ENCODE data around the gene SOBP.

The SOBP gene

DNA sequence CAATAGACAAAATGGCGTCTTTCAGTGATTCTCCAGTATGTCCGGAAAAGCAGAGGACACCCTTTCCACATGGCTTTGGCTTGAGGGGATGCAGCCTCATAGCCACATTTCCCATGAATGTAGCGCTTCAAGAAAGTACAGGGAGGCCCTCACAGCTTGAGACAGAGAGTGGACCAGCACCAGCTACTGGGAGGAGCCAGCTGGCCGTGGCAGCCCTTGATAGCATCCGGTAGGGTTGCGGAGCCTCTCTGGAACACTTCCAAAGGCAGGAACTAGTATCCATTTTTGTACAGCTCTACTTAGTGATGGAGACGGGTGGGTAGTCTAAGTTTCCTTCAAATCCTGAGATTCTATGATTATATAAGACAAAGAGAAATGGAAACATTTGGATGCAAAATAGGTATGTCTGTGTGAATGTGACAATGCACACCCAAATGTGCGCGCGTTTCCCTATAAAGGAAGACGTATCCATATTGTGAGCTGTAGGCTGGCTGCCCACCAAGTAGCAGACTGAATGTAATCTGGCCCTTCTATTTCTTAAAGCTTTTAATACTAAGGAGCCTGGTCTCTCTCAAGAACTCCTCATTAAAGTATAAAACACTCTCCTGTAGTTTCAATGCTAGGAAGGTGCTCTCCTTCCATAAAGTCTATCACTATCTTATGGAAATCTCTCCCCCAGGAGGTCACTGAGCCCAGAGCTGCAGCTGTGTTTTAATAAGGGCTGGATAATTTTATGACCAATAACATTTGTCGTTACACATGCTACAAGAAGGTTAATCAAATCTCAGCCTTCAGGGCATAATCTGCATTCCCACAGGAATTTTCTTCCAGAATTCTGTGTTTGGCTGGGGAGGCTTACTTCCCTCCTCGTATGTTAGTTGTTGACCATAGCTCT, 74.0 kb downstream of the SOBP start:
- no peaks in the 10 kb centered on the region for H3K27me3 Mint-ChIP-seq (ENCODE audit: low read depth, poor library complexity)
- H3K27ac Mint-ChIP-seq, result peak overlapping the region; percentile 98
- peak overlapping the region; percentile 18 for H3K4me3 Mint-ChIP-seq
- no peak for DNase-seq
- TF ChIP-seq CTCF (IDR thresholded peaks at IDR 0.05), result no peak
- H3K4me1 Mint-ChIP-seq, result peaks cover 62% of the 10 kb centered on the region
- no peaks in the 10 kb centered on the region for H3K9me3 Mint-ChIP-seq
- H3K36me3 Mint-ChIP-seq (ENCODE audit: low read depth), result peaks cover 73% of the 10 kb centered on the region

DNA sequence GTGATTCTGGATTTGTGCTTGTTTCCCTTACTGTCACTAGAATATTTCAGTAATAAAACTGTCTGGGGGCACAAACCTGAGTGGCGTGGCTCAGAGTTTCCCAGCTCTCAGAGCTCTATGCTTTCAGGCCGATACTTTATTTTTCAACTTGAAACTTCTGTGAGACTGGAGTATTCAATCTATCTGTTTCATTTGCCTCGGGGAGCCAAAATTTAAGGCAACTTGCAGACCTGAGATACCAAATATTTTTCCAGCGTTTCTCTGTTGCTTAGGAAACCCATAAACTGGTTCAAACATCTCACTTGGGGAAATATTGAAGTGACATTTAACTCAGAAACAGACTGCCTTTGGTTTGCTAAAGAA, 74.7 kb downstream of the SOBP start:
- H3K4me1 Mint-ChIP-seq, result peaks cover 59% of the 10 kb centered on the region
- no peaks in the 10 kb centered on the region for H3K9me3 Mint-ChIP-seq
- DNase-seq, result no peak
- H3K27me3 Mint-ChIP-seq (ENCODE audit: low read depth, poor library complexity), result no peaks in the 10 kb centered on the region
- peak overlapping the region; percentile 18 for H3K4me3 Mint-ChIP-seq
- no peak for TF ChIP-seq CTCF (IDR thresholded peaks at IDR 0.05)
- peak overlapping the region; percentile 98 for H3K27ac Mint-ChIP-seq
- H3K36me3 Mint-ChIP-seq (ENCODE audit: low read depth), result peaks cover 70% of the 10 kb centered on the region

DNA sequence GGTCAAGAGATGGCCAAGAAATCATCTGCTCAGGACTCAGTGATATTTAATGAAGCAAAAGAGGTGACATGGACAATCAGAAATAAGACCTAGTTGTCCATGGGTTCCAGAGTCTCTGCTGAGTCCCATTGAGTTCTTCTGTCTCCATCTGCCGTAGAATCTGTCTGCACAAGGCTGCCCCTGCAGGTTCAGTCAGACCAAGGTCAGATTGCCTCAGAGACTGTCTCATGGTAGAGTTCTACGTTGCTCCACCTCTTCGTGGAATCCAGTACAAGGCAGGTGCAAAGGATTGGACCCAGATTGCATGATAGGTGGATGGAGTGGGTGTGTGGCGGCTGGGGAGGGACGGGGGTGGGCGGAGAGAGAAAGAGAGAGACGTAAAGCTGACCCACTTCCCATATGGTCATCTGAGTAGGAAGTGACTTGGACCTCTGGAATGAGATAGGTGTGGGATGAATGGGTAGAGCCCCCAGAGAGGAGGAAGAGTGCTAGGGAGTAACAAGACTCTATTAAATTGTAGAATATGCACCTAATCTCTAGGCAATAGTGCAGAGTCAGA, 75.3 kb downstream of the SOBP start:
- no peaks in the 10 kb centered on the region for H3K27me3 Mint-ChIP-seq (ENCODE audit: low read depth, poor library complexity)

DNA sequence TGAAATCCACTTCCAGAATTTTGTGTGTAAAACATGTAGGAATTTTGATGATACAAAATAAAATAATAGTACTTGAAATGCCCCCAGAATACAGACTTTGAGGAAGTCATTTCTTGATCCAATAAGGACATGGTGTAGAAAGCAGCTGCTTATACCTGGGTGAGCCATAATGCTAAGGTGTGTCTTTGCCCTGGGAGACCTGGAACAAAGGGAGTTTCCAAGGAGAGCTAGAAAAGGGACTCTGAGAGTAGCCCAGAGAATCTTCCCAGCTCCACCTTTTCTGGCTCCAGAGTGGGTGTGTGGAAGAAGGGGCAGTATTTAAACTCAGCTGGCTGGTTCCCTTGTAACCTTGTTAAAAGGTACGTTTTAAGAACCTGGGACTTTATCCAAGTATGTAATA, 77.7 kb downstream of the SOBP start:
- TF ChIP-seq CTCF (IDR thresholded peaks at IDR 0.05), result no peak
- H3K4me3 Mint-ChIP-seq, result no peak overlapping the region
- peaks cover 51% of the 10 kb centered on the region for H3K4me1 Mint-ChIP-seq

More for the DNA sequence above, 75.3 kb downstream of the SOBP start:
- H3K4me1 Mint-ChIP-seq, result peaks cover 54% of the 10 kb centered on the region
- no peak overlapping the region for H3K4me3 Mint-ChIP-seq
- peak overlapping the region; percentile 98 for H3K27ac Mint-ChIP-seq
- H3K9me3 Mint-ChIP-seq, result no peaks in the 10 kb centered on the region
- TF ChIP-seq CTCF (IDR thresholded peaks at IDR 0.05), result no peak
- no peak for DNase-seq
- H3K36me3 Mint-ChIP-seq (ENCODE audit: low read depth), result peaks cover 70% of the 10 kb centered on the region

DNA sequence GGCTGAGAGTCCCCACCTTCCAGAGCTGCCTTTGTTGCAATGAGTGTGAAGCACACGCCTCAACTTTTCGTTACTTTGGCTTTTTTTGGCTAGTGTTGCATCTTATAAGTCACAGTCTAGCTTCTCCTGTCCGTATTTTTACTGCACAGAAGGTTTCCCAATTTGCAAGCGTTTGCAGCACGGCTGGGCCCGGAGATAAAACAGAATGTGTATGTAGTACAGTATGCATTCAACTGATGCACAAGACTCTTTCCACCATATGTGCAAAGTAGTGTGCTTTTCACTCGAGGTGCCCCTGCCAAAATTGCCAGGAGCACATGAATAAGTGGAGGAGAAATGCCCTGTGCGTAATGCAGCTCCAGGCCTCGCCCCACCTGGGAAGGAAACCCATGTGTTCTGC, 79.6 kb downstream of the SOBP start:
- peaks cover 87% of the 10 kb centered on the region for H3K36me3 Mint-ChIP-seq (ENCODE audit: low read depth)
- H3K27me3 Mint-ChIP-seq (ENCODE audit: low read depth, poor library complexity), result no peaks in the 10 kb centered on the region
- TF ChIP-seq CTCF (IDR thresholded peaks at IDR 0.05), result no peak
- no peak for DNase-seq
- H3K9me3 Mint-ChIP-seq, result no peaks in the 10 kb centered on the region
- H3K27ac Mint-ChIP-seq, result no peak overlapping the region
- H3K4me3 Mint-ChIP-seq, result no peak overlapping the region
- peaks cover 38% of the 10 kb centered on the region for H3K4me1 Mint-ChIP-seq

More for the DNA sequence above, 77.7 kb downstream of the SOBP start:
- no peak for DNase-seq
- Mint-ChIP-seq H3K36me3 (ENCODE audit: low read depth) (peaks cover 72% of the 10 kb centered on the region), H3K27me3 (ENCODE audit: low read depth, poor library complexity) (no peaks in the 10 kb centered on the region), H3K27ac (no peak overlapping the region), H3K9me3 (no peaks in the 10 kb centered on the region)

Data from nephron progenitor cell (in vitro differentiated cells).